ENCODE results near the gene ZNF750.

ZNF750 gene

GRCh38 chr17:82871056-82871775 is 31.4 kb upstream of the ZNF750 start (continued):
- TF ChIP-seq ZNF148 (tag by site-specific recombination; IDR thresholded peaks at IDR 0.05; ENCODE audit: borderline replicate concordance) = no peak

DNA sequence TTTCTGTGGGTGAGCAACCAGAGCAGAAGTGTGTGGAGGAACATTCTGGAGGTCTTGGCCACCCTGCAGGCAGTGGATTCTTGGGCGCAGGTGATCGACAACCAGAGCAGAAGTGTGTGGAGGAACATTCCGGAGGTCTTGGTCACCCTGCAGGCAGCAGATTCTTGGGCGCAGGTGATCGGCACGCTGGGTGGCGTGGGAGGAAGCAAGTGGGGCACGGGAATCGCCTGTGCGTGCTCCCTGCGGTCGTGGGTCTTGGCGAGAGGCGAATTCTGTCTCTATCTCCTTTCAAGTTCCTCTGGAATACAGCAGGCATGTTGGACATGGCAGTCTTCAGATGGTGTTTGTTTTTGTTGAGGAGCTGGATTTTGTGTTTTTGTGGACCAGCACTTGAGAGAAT is 30.7 kb upstream of the ZNF750 start:
- Histone ChIP-seq H3K36me3 (ENCODE audit: control insufficient read depth in 2 of 2, insufficient read depth in 1 of 2, low read length in 2 of 2) (peaks cover 0 to 34% of the 10 kb centered on the region in 2 experiments; a peak in 1 of 3 replicates), H3K9me3 (ENCODE audit: control insufficient read depth, insufficient read depth, low read depth, low read length) (no peaks in the 10 kb centered on the region), H3K4me3 (ENCODE audit: low read depth, low read length) (no peak overlapping the region), H3K4me1 (ENCODE audit: control insufficient read depth, insufficient read depth, low read length) (no peaks in the 10 kb centered on the region), H3K27ac (ENCODE audit: extremely low read depth, low read depth, low read length) (no peak overlapping the region)
- TF ChIP-seq MEIS1 (CRISPR knock-in tag; IDR thresholded peaks at IDR 0.05; ENCODE audit: borderline replicate concordance) = no peak
- TF ChIP-seq SETDB1 (IDR thresholded peaks at IDR 0.05; ENCODE audit: insufficient read length, low read length) = no peak
- no peak for TF ChIP-seq ZNF341 (tag by site-specific recombination; IDR thresholded peaks at IDR 0.05; ENCODE audit: low read depth)
- no peak for TF ChIP-seq ZFP69B (tag by site-specific recombination; IDR thresholded peaks at IDR 0.05)
- no peak for TF ChIP-seq SCRT2 (tag by site-specific recombination; IDR thresholded peaks at IDR 0.05)
- no peak for TF ChIP-seq PRDM1 (tag by site-specific recombination; IDR thresholded peaks at IDR 0.05)
- no peak for TF ChIP-seq ZSCAN16 (tag by site-specific recombination; IDR thresholded peaks at IDR 0.05)
- ChIA-PET CTCF (interaction anchor here (1.9 kb wide), 1 partner anchor 15 kb away, joined by 4 read pairs; no protein-coding TSS in a partner anchor), POLR2A (no interaction called here)

DNA sequence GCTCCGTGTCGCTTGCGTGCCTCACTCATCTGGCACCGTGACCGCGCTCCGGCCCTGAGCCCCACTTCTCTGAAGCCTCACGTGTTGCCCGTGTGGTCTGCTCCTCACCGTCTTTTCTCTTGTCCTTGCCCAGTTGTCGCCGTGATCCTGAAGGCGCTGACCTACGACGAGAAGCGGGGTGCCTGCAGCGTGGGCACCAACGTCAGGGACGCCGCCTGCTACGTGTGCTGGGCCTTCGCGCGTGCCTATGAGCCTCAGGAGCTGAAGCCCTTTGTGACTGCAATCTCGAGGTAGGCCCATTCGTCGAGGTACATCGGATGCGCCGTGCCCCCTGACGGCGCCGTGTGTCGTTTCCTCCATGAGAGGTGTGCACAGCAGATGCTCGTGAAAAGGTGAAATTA is 30.3 kb upstream of the ZNF750 start:
- Histone ChIP-seq H3K9me3 (ENCODE audit: control insufficient read depth, insufficient read depth, low read depth, low read length) (no peaks in the 10 kb centered on the region), H3K4me3 (ENCODE audit: low read depth, low read length) (no peak overlapping the region), H3K36me3 (ENCODE audit: control insufficient read depth in 2 of 2, insufficient read depth in 1 of 2, low read length in 2 of 2) (peaks cover 0 to 34% of the 10 kb centered on the region in 2 experiments; a peak in 1 of 3 replicates), H3K27ac (ENCODE audit: extremely low read depth, low read depth, low read length) (no peak overlapping the region), H3K4me1 (ENCODE audit: control insufficient read depth, insufficient read depth, low read length) (no peaks in the 10 kb centered on the region)
- POLR2A ChIA-PET = interaction anchor here (1.3 kb wide), 1 partner anchor 32 kb away, joined by 3 read pairs; no protein-coding TSS in a partner anchor
- CTCF ChIA-PET = interaction anchor here (1.1 to 1.9 kb wide), 2 partner anchors 9 to 15 kb away, joined by 3 to 4 read pairs; no protein-coding TSS in a partner anchor
- TF ChIP-seq ZNF704 (tag by site-specific recombination; IDR thresholded peaks at IDR 0.05) = no peak
- no peak for TF ChIP-seq ZNF132 (tag by site-specific recombination; IDR thresholded peaks at IDR 0.05; ENCODE audit: borderline replicate concordance)
- TF ChIP-seq ZNF600 (tag by site-specific recombination; IDR thresholded peaks at IDR 0.05) = no peak
- TF ChIP-seq, protein P1, sequence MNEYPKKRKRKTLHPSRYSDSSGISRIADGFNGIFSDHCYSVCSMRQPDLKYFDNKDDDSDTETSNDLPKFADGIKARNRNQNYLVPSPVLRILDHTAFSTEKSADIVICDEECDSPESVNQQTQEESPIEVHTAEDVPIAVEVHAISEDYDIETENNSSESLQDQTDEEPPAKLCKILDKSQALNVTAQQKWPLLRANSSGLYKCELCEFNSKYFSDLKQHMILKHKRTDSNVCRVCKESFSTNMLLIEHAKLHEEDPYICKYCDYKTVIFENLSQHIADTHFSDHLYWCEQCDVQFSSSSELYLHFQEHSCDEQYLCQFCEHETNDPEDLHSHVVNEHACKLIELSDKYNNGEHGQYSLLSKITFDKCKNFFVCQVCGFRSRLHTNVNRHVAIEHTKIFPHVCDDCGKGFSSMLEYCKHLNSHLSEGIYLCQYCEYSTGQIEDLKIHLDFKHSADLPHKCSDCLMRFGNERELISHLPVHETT (tag by site-specific recombination; IDR thresholded peaks at IDR 0.05) = no peak

GRCh38 chr17:82869536-82869935 is 29.7 kb upstream of the ZNF750 start:
- peaks cover 0 to 34% of the 10 kb centered on the region in 2 experiments; a peak in 1 of 3 replicates for H3K36me3 ChIP-seq (ENCODE audit: control insufficient read depth in 2 of 2, insufficient read depth in 1 of 2, low read length in 2 of 2)
- no peak overlapping the region for H3K27ac ChIP-seq (ENCODE audit: extremely low read depth, low read depth, low read length)
- no peaks in the 10 kb centered on the region for H3K9me3 ChIP-seq (ENCODE audit: control insufficient read depth, insufficient read depth, low read depth, low read length)
- no peak overlapping the region for H3K4me3 ChIP-seq (ENCODE audit: low read depth, low read length)
- peaks cover under 1% of the 10 kb centered on the region for H3K4me1 ChIP-seq (ENCODE audit: control insufficient read depth, insufficient read depth, low read length)
- ChIA-PET POLR2A (interaction anchor here (1.3 kb wide), 1 partner anchor 33 kb away, joined by 3 read pairs; no protein-coding TSS in a partner anchor), CTCF (interaction anchor here (1.1 to 1.9 kb wide), 2 partner anchors 10 to 16 kb away, joined by 3 to 4 read pairs; no protein-coding TSS in a partner anchor)
- no peak for TF ChIP-seq ZNF785 (tag by site-specific recombination; IDR thresholded peaks at IDR 0.05)
- TF ChIP-seq SALL2 (tag by site-specific recombination; IDR thresholded peaks at IDR 0.05; ENCODE audit: borderline replicate concordance) = no peak
- no peak for TF ChIP-seq ZNF548 (tag by site-specific recombination; IDR thresholded peaks at IDR 0.05)

Measured in HEK293 (cell line).